ENCODE measurements around the gene FAM237A.

FAM237A gene

DNA sequence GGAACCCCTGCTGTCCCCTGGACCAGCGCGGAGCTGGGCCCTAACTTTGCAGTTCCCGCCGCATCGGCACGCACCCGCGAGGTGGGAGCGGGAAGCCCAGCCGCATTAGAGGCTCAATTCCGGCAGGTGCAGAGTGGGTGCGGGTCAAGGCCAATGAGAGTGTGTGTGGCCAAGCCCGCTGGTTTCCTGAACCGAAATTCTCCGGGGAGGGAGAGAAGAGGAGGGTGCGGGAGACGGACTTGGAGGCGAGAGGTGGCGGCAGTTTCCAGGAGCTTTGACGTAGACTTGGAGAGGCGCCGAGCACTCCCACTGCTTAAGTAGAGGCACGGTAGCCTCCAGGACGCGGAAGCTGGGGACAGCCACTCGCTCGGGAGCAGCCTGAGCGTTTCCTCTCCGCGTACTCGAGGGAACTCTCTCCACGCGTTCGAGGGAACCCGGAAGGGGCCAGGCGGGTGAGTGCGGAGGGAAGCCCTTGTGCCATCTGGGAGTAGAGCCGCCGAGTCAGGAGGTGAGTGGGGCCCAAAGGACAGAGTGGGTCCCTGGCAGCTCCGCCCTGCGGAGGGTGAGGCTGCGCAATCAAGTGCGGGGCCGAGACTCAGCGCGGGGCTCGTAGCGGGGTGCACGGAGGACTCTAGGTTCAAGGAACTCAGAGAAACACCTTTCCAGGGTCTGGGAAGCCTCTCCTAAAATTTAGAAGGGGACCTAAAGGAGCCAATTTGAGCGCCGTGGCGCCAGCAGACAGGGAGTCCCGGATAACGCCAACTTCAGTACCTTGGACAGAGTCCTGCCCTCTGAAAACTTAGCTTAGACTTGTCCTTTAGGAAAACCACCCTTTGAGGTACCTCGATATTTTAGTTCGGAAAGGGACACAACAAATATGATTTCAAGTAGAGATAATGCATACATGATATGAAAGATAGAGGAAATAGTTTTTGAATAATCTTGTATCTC lies at the start of gene FAM237A:
FAM237A (plus strand) TSS at position 413 of the 951 bp plus-strand sequence. CDS start 1,750 bp downstream, outside the sequence.
- ChIA-PET POLR2A (no interaction called here), CTCF (no interaction called here)
- peak; percentile 50 for DNase-seq (ENCODE audit: extremely low spot score)
- TF ChIP-seq, protein P1, sequence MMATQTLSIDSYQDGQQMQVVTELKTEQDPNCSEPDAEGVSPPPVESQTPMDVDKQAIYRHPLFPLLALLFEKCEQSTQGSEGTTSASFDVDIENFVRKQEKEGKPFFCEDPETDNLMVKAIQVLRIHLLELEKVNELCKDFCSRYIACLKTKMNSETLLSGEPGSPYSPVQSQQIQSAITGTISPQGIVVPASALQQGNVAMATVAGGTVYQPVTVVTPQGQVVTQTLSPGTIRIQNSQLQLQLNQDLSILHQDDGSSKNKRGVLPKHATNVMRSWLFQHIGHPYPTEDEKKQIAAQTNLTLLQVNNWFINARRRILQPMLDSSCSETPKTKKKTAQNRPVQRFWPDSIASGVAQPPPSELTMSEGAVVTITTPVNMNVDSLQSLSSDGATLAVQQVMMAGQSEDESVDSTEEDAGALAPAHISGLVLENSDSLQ (IDR thresholded peaks at IDR 0.05) = no peak
- TF ChIP-seq ZNF384 (IDR thresholded peaks at IDR 0.05) (no peak), SP1 (IDR thresholded peaks at IDR 0.05) (no peak), HDGF (IDR thresholded peaks at IDR 0.05; ENCODE audit: borderline replicate concordance) (no peak), FOXK2 (IDR thresholded peaks at IDR 0.05) (no peak), BHLHE40 (IDR thresholded peaks at IDR 0.05; ENCODE audit: borderline replicate concordance) (no peak), SUZ12 (IDR thresholded peaks at IDR 0.05) (no peak), FOXA1 (IDR thresholded peaks at IDR 0.05) (no peak), TARDBP (IDR thresholded peaks at IDR 0.05) (no peak)

DNA sequence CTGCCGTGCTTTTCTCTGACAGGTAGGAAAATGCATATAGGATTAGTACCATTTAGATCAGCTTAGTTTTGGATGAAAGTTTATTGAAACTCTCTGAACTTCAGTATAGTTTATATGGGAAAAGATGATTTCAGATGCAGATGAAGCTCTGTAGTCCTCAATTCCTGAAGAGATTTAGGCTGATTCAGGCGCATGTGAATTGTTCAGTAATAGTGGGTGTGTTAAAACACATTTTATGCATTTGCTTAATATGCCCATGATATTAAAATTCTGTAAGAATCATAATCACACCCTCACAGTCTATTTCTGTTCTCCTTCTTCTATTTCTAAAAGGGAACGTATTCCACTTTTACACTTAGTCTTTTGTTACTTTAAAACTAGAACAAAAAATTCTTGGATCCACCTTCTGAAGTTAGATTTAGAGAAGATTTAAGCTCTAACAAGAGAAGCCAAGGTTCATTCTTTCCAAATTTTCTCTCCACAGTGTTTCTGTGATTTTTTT lies 44.5 kb upstream of the FAM237A start:
- no peak for DNase-seq (ENCODE audit: extremely low spot score)
- TF ChIP-seq ZNF384 (IDR thresholded peaks at IDR 0.05) (no peak), CTBP1 (IDR thresholded peaks at IDR 0.05; ENCODE audit: borderline replicate concordance) (no peak), FOXM1 (IDR thresholded peaks at IDR 0.05; ENCODE audit: borderline replicate concordance) (no peak), NFRKB (IDR thresholded peaks at IDR 0.05) (no peak), BHLHE40 (IDR thresholded peaks at IDR 0.05; ENCODE audit: borderline replicate concordance) (no peak), HDGF (IDR thresholded peaks at IDR 0.05; ENCODE audit: borderline replicate concordance) (no peak), SP1 (IDR thresholded peaks at IDR 0.05) (no peak), FOXA1 (IDR thresholded peaks at IDR 0.05) (no peak), ARNT (IDR thresholded peaks at IDR 0.05) (no peak), FOXK2 (IDR thresholded peaks at IDR 0.05) (no peak), TARDBP (IDR thresholded peaks at IDR 0.05) (no peak), LEF1 (IDR thresholded peaks at IDR 0.05; ENCODE audit: borderline replicate concordance) (no peak)
- TF ChIP-seq, protein P1 (IDR thresholded peaks at IDR 0.05) = no peak
- CTCF ChIA-PET = no interaction called here
- POLR2A ChIA-PET = no interaction called here

DNA sequence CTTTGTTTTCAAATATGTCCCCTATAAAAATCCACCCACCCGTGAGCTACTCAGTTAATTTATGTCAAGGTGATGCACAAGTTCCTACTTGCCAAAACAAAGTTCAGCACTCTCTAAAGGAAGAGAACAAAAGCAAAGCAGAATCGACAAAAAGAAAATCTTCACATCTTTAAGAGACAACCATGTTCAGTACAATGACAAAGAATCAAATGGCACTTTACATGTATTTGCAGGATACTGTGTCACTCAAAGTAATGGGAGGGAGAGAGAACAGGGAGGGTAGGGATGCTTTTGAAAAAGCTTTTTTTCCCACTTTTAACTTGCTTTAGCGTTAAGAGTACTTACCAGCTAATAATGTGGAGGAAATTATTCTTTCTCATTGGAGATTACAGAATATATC lies 39.0 kb upstream of the FAM237A start:
- no peak for DNase-seq (ENCODE audit: extremely low spot score)
- no peak for TF ChIP-seq ELF4 (IDR thresholded peaks at IDR 0.05)
- TF ChIP-seq, protein P1 (IDR thresholded peaks at IDR 0.05) = peak; percentile 81
- ChIA-PET CTCF (no interaction called here), POLR2A (no interaction called here)

DNA sequence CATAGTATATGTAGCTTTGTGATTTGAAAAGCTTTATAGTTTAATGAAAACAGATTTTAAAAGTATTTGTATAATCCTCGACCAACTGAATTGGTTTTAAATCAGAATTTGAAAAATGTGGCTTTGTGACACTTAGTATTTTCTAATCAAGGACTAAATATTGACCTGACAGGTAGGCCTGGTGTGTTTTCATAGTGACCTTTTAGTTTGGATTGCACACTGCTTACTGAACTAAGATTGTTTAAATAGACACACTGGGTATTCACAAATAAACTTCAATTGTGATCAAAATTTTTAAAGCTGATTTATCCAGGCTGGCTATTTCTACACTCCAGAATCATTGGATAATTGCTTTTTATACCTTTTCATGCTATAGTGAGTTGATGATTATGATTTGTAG lies 31.8 kb upstream of the FAM237A start:
- DNase-seq (ENCODE audit: extremely low spot score) = no peak
- no peak for TF ChIP-seq TARDBP (IDR thresholded peaks at IDR 0.05)
- no peak for TF ChIP-seq FOXA1 (IDR thresholded peaks at IDR 0.05)
- TF ChIP-seq FOXM1 (IDR thresholded peaks at IDR 0.05; ENCODE audit: borderline replicate concordance) = no peak
- no peak for TF ChIP-seq HDGF (IDR thresholded peaks at IDR 0.05; ENCODE audit: borderline replicate concordance)
- no peak for TF ChIP-seq CTBP1 (IDR thresholded peaks at IDR 0.05; ENCODE audit: borderline replicate concordance)
- TF ChIP-seq, protein P1 (IDR thresholded peaks at IDR 0.05) = no peak
- TF ChIP-seq L3MBTL2 (conservative IDR thresholded peaks at IDR 0.05) = no peak
- no peak for TF ChIP-seq LEF1 (IDR thresholded peaks at IDR 0.05; ENCODE audit: borderline replicate concordance)
- ChIA-PET CTCF (no interaction called here), POLR2A (no interaction called here)

DNA sequence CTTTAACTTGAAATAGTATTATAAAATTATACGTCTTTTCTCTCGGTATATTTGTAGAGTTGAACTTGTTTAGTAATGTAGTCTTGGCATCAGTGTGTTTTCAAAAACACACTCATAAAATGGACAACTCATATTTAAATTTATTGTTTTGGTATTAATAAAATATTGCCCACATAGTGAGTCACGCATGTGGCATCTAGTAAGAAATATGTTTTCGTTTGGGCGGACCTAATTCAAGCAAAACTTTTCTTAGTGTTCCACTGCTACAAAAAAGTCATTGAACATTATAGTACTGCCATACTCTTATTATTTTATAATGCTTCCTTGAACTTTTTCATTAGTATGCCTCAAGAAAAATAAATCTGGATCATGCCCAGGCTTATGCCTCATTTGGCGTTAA lies 31.1 kb upstream of the FAM237A start:
- TF ChIP-seq ZNF384 (IDR thresholded peaks at IDR 0.05) (no peak), ARNT (IDR thresholded peaks at IDR 0.05) (no peak), HDGF (IDR thresholded peaks at IDR 0.05; ENCODE audit: borderline replicate concordance) (no peak), FOXA1 (IDR thresholded peaks at IDR 0.05) (no peak), NFRKB (IDR thresholded peaks at IDR 0.05) (no peak), BHLHE40 (IDR thresholded peaks at IDR 0.05; ENCODE audit: borderline replicate concordance) (no peak), CTBP1 (IDR thresholded peaks at IDR 0.05; ENCODE audit: borderline replicate concordance) (no peak), ELF4 (IDR thresholded peaks at IDR 0.05) (no peak), TARDBP (IDR thresholded peaks at IDR 0.05) (no peak), LEF1 (IDR thresholded peaks at IDR 0.05; ENCODE audit: borderline replicate concordance) (no peak), L3MBTL2 (conservative IDR thresholded peaks at IDR 0.05) (no peak), SP1 (IDR thresholded peaks at IDR 0.05) (no peak), FOXM1 (IDR thresholded peaks at IDR 0.05; ENCODE audit: borderline replicate concordance) (no peak), SUZ12 (IDR thresholded peaks at IDR 0.05) (no peak), FOXK2 (IDR thresholded peaks at IDR 0.05) (no peak)
- TF ChIP-seq, protein P1 (IDR thresholded peaks at IDR 0.05) = no peak
- no peak for DNase-seq (ENCODE audit: extremely low spot score)
- CTCF ChIA-PET = no interaction called here
- POLR2A ChIA-PET = no interaction called here

Measured in HEK293T (cell line).